Chondrocyte (in vitro differentiated cells): ENCODE data around the gene HELB. TPM values are rescaled to one million over a fixed set of nuclear protein-coding genes. Genes with fewer than 3 reads are reported as not detected.

ENCODE experiments used
- DNase-seq: peaks from one replicate; pipeline ENCODE4 v3.0.0; 2021; ENCODE audit warnings: mixed read lengths, low spot score
- H3K27ac Mint-ChIP-seq: one replicate; pipeline ENCODE4 v1.8.0; 2021; ENCODE audit warnings: mild to moderate bottlenecking, moderate library complexity, mixed read lengths; ENCODE audit not compliant: unreplicated experiment
- H3K27me3 Mint-ChIP-seq: 2 replicates; pipeline ENCODE4 v1.8.0; 2021; ENCODE audit warnings: low read depth, mixed read lengths
- H3K36me3 Mint-ChIP-seq: 2 replicates; pipeline ENCODE4 v1.8.0; 2021; ENCODE audit warnings: low read depth, mixed read lengths
- H3K4me1 Mint-ChIP-seq: 2 replicates; pipeline ENCODE4 v1.8.0; 2021; ENCODE audit warnings: low read depth, mild to moderate bottlenecking, mixed read lengths
- H3K4me3 Mint-ChIP-seq: one replicate; pipeline ENCODE4 v1.8.0; 2021; ENCODE audit warnings: mild to moderate bottlenecking, moderate library complexity, mixed read lengths; ENCODE audit not compliant: unreplicated experiment
- H3K9me3 Mint-ChIP-seq: 2 replicates; pipeline ENCODE4 v1.8.0; 2021; ENCODE audit warnings: low read depth, mixed read lengths
- total RNA-seq: library from RNA; stranded (reverse); gene quantifications from 3 replicates; pipeline ENCODE4 v1.2.1, GENCODE V29; 2021
- TF ChIP-seq, protein P1 (sequence below): fragments of 200-600 bp; sonication (generic); IDR thresholded peaks from 2 replicates; pipeline ENCODE4 v1.5.0; 2021; ENCODE audit warnings: antibody characterized with exemption, mild to moderate bottlenecking, moderate library complexity

The HELB gene
- total RNA-seq, 1 donor from 2014 or later = 2.3 TPM

DNA sequence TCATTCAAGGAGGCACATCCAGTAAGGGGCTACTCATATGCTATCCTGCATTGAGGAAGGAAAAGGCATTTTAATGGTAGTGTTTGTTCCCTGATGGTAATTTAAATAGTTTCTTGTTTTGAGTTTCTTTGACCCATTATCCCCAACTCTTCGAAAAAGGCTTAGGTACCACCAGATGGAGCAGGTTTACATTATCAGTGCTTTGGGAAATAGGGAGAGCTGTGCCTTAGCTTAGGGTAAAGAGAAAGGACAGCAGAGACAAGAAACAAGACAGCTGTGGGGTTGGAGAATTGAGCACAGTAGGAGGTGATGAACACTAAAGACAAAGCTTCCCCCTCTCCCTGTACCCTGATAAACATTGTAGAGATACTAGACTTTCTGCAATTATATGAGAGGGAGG, 29.1 kb upstream of the HELB start:
- Mint-ChIP-seq H3K9me3 (no peaks in the 10 kb centered on the region), H3K27me3 (peaks cover 15% of the 10 kb centered on the region), H3K4me3 (no peak overlapping the region), H3K27ac (no peak overlapping the region), H3K36me3 (no peaks in the 10 kb centered on the region), H3K4me1 (no peaks in the 10 kb centered on the region)
- TF ChIP-seq, protein P1, sequence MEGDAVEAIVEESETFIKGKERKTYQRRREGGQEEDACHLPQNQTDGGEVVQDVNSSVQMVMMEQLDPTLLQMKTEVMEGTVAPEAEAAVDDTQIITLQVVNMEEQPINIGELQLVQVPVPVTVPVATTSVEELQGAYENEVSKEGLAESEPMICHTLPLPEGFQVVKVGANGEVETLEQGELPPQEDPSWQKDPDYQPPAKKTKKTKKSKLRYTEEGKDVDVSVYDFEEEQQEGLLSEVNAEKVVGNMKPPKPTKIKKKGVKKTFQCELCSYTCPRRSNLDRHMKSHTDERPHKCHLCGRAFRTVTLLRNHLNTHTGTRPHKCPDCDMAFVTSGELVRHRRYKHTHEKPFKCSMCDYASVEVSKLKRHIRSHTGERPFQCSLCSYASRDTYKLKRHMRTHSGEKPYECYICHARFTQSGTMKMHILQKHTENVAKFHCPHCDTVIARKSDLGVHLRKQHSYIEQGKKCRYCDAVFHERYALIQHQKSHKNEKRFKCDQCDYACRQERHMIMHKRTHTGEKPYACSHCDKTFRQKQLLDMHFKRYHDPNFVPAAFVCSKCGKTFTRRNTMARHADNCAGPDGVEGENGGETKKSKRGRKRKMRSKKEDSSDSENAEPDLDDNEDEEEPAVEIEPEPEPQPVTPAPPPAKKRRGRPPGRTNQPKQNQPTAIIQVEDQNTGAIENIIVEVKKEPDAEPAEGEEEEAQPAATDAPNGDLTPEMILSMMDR = peak; percentile 40
- DNase-seq = no peak

GRCh38 chr12:66275040-66275439, 27.3 kb upstream of the HELB start:
- TF ChIP-seq, protein P1 = no peak
- H3K27me3 Mint-ChIP-seq = peaks cover 17% of the 10 kb centered on the region
- no peak for DNase-seq

DNA sequence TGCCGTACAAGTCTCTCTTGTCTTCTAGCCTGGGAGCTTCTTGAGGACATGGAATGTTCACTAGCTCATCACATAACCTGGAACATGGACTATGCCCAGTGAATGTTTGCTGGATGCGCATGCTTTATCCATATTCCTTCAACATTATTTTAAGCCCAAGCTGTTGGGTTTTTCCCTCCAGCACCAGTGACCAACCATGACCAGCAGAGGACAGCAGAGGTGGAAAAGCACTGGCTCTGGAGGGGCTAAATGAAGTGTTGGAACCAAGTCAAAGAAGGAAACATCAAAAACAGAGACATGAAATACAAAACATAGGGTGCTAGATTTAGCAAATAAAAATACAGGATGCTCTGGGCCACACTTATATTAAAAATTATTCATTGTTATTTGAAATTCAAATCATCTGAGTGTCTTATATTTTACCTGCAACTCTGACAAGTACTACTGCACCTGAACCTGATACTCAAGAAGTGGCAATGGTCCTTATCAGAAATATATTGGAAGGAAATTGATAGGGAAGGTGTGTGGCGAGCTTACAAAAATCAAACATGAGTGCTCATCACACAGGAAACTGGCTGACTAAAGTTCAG, 23.1 kb upstream of the HELB start:
- Mint-ChIP-seq H3K4me3 (no peak overlapping the region), H3K36me3 (no peaks in the 10 kb centered on the region), H3K27ac (no peak overlapping the region), H3K9me3 (peaks cover 2% of the 10 kb centered on the region), H3K27me3 (peaks cover 15% of the 10 kb centered on the region), H3K4me1 (no peaks in the 10 kb centered on the region)
- TF ChIP-seq, protein P1 = peak; percentile 82
- DNase-seq = no peak

More at GRCh38 chr12:66275040-66275439, 27.3 kb upstream of the HELB start:
- no peaks in the 10 kb centered on the region for H3K9me3 Mint-ChIP-seq
- H3K4me3 Mint-ChIP-seq = no peak overlapping the region
- no peak overlapping the region for H3K27ac Mint-ChIP-seq
- no peaks in the 10 kb centered on the region for H3K4me1 Mint-ChIP-seq
- no peaks in the 10 kb centered on the region for H3K36me3 Mint-ChIP-seq

DNA sequence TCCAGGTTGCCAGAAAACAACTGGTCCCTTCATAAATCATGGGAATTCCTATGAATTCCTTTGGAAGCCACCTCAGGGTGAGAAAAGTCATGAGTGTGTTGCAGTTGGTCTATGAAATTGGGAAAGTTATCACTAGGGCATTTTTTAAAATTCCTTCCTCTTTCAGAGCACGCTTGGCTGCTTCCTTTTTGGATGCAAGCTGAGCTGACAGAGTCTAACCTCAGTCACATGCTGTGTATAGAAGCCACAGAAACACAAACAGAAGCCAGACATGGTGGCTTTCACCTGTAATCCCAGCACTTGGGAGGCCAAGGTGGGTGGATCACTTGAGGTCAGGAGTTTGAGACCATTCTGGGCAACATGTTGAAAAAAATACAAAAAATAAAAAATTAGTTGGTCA, 21.7 kb upstream of the HELB start:
- Mint-ChIP-seq H3K4me1 (no peaks in the 10 kb centered on the region), H3K27ac (no peak overlapping the region), H3K9me3 (peaks cover 2% of the 10 kb centered on the region), H3K4me3 (no peak overlapping the region), H3K36me3 (no peaks in the 10 kb centered on the region), H3K27me3 (peaks cover 13% of the 10 kb centered on the region)
- no peak for DNase-seq
- TF ChIP-seq, protein P1 = no peak

DNA sequence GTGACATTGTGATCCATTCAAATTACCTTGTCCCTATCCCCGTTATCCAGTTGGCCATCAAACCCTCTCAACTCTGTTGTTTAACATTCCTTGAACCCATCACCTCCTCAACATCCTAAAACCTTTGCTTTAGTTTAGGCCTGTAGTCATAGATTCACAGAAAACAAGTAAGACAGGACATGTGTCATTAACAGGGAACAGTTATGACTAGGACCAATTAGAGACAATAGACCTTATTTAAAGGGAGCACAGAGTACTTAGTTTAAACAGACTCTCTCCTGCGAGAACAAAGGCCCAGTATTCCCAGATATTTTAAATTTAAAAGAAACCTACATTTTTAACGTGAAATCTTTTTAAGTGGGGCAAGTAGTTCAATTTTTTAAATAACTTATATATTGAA, 20.0 kb upstream of the HELB start:
- Mint-ChIP-seq H3K4me1 (no peaks in the 10 kb centered on the region), H3K4me3 (no peak overlapping the region), H3K36me3 (no peaks in the 10 kb centered on the region), H3K9me3 (peaks cover 2% of the 10 kb centered on the region), H3K27ac (no peak overlapping the region), H3K27me3 (peaks cover 5% of the 10 kb centered on the region)
- TF ChIP-seq, protein P1 = no peak
- no peak for DNase-seq
